GM12878 (cell line): ENCODE measurements around the gene RAB44. TPM values are rescaled to one million over a fixed set of nuclear protein-coding genes. Genes with fewer than 3 reads are reported as not detected.

Source experiments
- ATAC-seq: fragments of 200-7000 bp; cut with Tn5 transposase; 3 replicates; pipeline ENCODE4 v1.9.1; 2020; ENCODE audit warnings: mild to moderate bottlenecking, moderate library complexity
- BruUV-seq: library from RNA; stranded (reverse); fragments of 400-500 nt; replicated peaks from 2 replicates; lab custom pipeline; 2021; lab: Mats Ljungman, UMichigan
- CTCF ChIA-PET: fragments of 300-600 bp; sonication (Branson Sonifier 250); formaldehyde crosslinking; extraction: SDS; loops from one replicate; lab custom pipeline; 2021; ENCODE audit warnings: inconsistent platforms; lab: Yijun Ruan, JAX
- POLR2A ChIA-PET: fragments of 350-600 bp; formaldehyde crosslinking; extraction: SDS; loops from one replicate; lab custom pipeline; 2021; ENCODE audit warnings: inconsistent platforms; lab: Charles Lee
- RAD21 ChIA-PET: fragments of 300-600 bp; sonication (Branson Sonifier 250); formaldehyde crosslinking; loops from one replicate; lab custom pipeline; 2023; ENCODE audit warnings: antibody characterized with exemption; ENCODE audit not compliant: unreplicated experiment; lab: Charles Lee
- SMC1A ChIA-PET: fragments of 300-600 bp; sonication (Branson Sonifier 250); formaldehyde crosslinking; loops from one replicate; lab custom pipeline; 2023; ENCODE audit not compliant: unreplicated experiment, uncharacterized antibody; lab: Charles Lee
- DNase-seq: peaks from one replicate; pipeline ENCODE4 v3.0.0-alpha.2; 2011; ENCODE audit warnings: low read depth, low spot score
- FAIRE-seq: peaks from 3 replicates; lab custom pipeline; 2011; peaks lifted over from hg19 to GRCh38; lab: Jason Lieb, UNC
- H2AFZ ChIP-seq: 2 replicates; pipeline ENCODE4 v1.6.0; 2011; ENCODE audit warnings: low read depth, low read length, control low read depth; ENCODE audit not compliant: control insufficient read depth
- H3K27ac ChIP-seq: 2 replicates; pipeline ENCODE4 v1.5.1; 2011; ENCODE audit warnings: control low read depth; ENCODE audit not compliant: control insufficient read depth, insufficient read depth
- H3K27me3 ChIP-seq, 2 experiments: replicated peaks in 1 of 2; 2 replicates each; pipeline versions ENCODE4 v1.6.0 to v1.6.1; 2011; ENCODE audit warnings: low read length in 1 of 2; ENCODE audit not compliant: control insufficient read depth in 2 of 2, insufficient read depth in 2 of 2
- H3K36me3 ChIP-seq, 2 experiments: 2 replicates each; pipeline ENCODE4 v1.5.1; 2011; ENCODE audit warnings: low read length in 1 of 2; ENCODE audit not compliant: control insufficient read depth in 2 of 2, insufficient read depth in 2 of 2
- H3K4me1 ChIP-seq: 2 replicates; pipeline ENCODE4 v1.6.1; 2011; ENCODE audit warnings: mild to moderate bottlenecking, low read length, moderate library complexity, mixed read lengths; ENCODE audit not compliant: control insufficient read depth, insufficient read depth
- H3K4me2 ChIP-seq: 2 replicates; pipeline ENCODE4 v1.6.0; 2011; ENCODE audit warnings: control low read depth; ENCODE audit not compliant: control insufficient read depth, insufficient read depth
- H3K4me3 ChIP-seq: fragments of 200-600 bp; sonication (generic); 2 replicates; pipeline ENCODE4 v1.5.1; 2016
- H3K79me2 ChIP-seq: 2 replicates; pipeline ENCODE4 v1.6.0; 2011; ENCODE audit warnings: low read length; ENCODE audit not compliant: control insufficient read depth, insufficient read depth
- H3K9ac ChIP-seq: 2 replicates; pipeline ENCODE4 v1.8.0; 2011; ENCODE audit warnings: low read length, control low read depth, mixed read lengths; ENCODE audit not compliant: control insufficient read depth, insufficient read depth
- H3K9me3 ChIP-seq: replicated peaks from 3 replicates; pipeline ENCODE4 v1.5.1; 2011; ENCODE audit warnings: mild to moderate bottlenecking, low read length; ENCODE audit not compliant: control insufficient read depth, insufficient read depth
- H4K20me1 ChIP-seq: 2 replicates; pipeline ENCODE4 v1.6.0; 2011; ENCODE audit not compliant: control insufficient read depth, insufficient read depth
- NKRF ChIP-seq: fragments of 450-650 bp; conservative IDR thresholded peaks from 2 replicates; pipeline ENCODE4 v1.6.1; 2017; ENCODE audit warnings: mild to moderate bottlenecking, moderate library complexity
- SMAD5 ChIP-seq: IDR thresholded peaks from 2 replicates; pipeline ENCODE4 v1.6.1; 2016; ENCODE audit warnings: antibody characterized with exemption, low read depth
- ZBTB33 ChIP-seq: fragments of 450-650 bp; IDR thresholded peaks from 2 replicates; pipeline ENCODE4 v1.6.1; 2017; ENCODE audit warnings: mild to moderate bottlenecking
- ZNF217 ChIP-seq: fragments of 450-650 bp; IDR thresholded peaks from 2 replicates; pipeline ENCODE4 v1.6.1; 2017; ENCODE audit warnings: antibody characterized with exemption, mild to moderate bottlenecking
- WGBS: methylation state at CpG from one replicate; pipeline ENCODE4 v1.1.6; 2016; ENCODE audit warnings: low lambda C conversion rate; ENCODE audit not compliant: insufficient replicate concordance, insufficient coverage; ENCODE audit errors: missing lambda C conversion rate; 5-methylcytosine and 5-hydroxymethylcytosine counted together
- in situ Hi-C: fragments of 300-500 bp; cut with MboI; formaldehyde crosslinking; loops from 9 replicates; pipeline ENCODE4 v1.14.3; 2018; ENCODE audit warnings: mixed read lengths
- intact Hi-C: fragments of 100-400 bp; cut with micrococcal nuclease; formaldehyde crosslinking; loops from one replicate; pipeline ENCODE4 v1.14.2; 2022; ENCODE audit not compliant: unreplicated experiment
- polyA plus RNA-seq, 11 experiments: library from polyadenylated mRNA; depleted of rRNA in 4 of 11; unstranded in 6 of 11; stranded (reverse) in 5 of 11; fragments of >200 nt; fragmentation: Nextera tagmentation in 4 of 11; fragmentation: Illumina TruSeq in 1 of 11; extraction: Ambion mirVana in 4 of 11; extraction: Trizol in 1 of 11; gene quantifications; 1 replicate in 1 of 11; 2 replicates in 10 of 11; pipeline versions ENCODE4 v1.2.1 to v1.2.3, GENCODE V29; 2011 to 2016; ENCODE audit warnings: inconsistent platforms in 2 of 11, missing spikeins in 2 of 11, low read depth in 1 of 11
- total RNA-seq, 4 experiments: library from RNA; depleted of rRNA in 3 of 4; stranded (reverse); fragments of >200 nt in 3 of 4; fragmentation: Illumina TruSeq in 1 of 4; extraction: Trizol in 1 of 4; gene quantifications; 2 replicates each; pipeline versions ENCODE4 v1.2.1 to v1.2.3, GENCODE V29; 2013 to 2021
- TF ChIP-seq, protein P1 (sequence below): fragments of 450-650 bp; formaldehyde crosslinking; IDR thresholded peaks from 2 replicates; pipeline ENCODE4 v1.4.0; 2020; ENCODE audit warnings: mild to moderate bottlenecking, moderate library complexity

RAB44 gene
- total and polyA plus RNA-seq, 10 of the 15 experiments (the other 5 are each of a cell fraction or from before 2014, with no cell fraction given), result 0.01 to 0.08 (median 0.05) TPM; not detected in 2

DNA sequence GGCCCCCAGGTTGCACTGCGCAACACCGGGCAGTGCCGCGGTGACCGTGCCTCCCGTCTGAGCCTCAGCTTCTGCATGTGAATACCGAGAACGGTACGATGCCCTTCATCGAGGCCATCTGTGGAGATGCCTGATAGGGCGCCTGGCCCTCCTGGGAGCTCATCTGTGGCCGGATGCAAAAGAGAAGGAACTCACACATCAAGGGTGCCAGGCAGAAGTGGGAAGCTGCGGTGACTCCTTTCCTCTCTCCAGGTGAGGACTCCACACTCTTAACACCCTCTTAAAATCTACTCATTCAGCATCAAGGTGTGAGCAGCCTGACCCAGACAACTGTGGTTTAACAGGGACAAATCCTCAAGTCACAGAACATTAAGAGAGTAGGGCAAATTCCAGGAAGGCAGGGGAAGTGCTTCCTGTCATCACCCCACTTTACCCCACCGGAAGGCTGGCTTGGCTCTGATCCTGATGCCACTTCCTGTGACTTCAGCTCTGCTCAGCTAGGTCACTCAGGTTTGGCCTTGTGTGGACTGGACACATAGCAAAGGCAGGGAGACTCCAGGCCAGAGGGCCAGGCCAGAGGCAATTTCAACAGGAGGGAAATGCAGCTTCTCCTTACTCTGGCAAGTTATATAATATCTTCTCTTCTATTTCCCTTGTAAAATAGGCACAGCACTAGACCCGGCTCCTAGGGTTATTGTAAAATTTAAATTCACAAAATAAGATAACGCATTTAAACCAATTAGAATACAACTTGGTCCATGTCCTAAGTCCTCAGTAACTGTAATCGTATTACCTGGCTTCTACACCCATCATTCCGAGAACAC, 72.3 kb downstream of the RAB44 start:
- TF ChIP-seq, protein P1, sequence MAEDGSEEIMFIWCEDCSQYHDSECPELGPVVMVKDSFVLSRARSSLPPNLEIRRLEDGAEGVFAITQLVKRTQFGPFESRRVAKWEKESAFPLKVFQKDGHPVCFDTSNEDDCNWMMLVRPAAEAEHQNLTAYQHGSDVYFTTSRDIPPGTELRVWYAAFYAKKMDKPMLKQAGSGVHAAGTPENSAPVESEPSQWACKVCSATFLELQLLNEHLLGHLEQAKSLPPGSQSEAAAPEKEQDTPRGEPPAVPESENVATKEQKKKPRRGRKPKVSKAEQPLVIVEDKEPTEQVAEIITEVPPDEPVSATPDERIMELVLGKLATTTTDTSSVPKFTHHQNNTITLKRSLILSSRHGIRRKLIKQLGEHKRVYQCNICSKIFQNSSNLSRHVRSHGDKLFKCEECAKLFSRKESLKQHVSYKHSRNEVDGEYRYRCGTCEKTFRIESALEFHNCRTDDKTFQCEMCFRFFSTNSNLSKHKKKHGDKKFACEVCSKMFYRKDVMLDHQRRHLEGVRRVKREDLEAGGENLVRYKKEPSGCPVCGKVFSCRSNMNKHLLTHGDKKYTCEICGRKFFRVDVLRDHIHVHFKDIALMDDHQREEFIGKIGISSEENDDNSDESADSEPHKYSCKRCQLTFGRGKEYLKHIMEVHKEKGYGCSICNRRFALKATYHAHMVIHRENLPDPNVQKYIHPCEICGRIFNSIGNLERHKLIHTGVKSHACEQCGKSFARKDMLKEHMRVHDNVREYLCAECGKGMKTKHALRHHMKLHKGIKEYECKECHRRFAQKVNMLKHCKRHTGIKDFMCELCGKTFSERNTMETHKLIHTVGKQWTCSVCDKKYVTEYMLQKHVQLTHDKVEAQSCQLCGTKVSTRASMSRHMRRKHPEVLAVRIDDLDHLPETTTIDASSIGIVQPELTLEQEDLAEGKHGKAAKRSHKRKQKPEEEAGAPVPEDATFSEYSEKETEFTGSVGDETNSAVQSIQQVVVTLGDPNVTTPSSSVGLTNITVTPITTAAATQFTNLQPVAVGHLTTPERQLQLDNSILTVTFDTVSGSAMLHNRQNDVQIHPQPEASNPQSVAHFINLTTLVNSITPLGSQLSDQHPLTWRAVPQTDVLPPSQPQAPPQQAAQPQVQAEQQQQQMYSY (CRISPR knock-in tag), result no peak
- TF ChIP-seq ZNF217, result no peak
- TF ChIP-seq SMAD5, result no peak
- no peak for TF ChIP-seq NKRF
- no peak for TF ChIP-seq ZBTB33
- peak; percentile 65 for FAIRE-seq
- Histone ChIP-seq H3K36me3 (no peaks in the 10 kb centered on the region; a peak in 1 of 4 replicates), H3K9me3 (no peaks in the 10 kb centered on the region), H4K20me1 (no peaks in the 10 kb centered on the region), H3K4me2 (no peak overlapping the region), H3K9ac (no peak overlapping the region), H3K4me3 (no peak overlapping the region), H3K27ac (no peak overlapping the region), H2AFZ (peak overlapping the region; percentile 13), H3K4me1 (peaks cover 17% of the 10 kb centered on the region), H3K79me2 (no peaks in the 10 kb centered on the region), H3K27me3 (no peaks in the 10 kb centered on the region)
- intact Hi-C loops (loop anchor here (10.0 kb wide), 1 partner anchor 405 kb away; the partner anchor contains the start of gene PIM1), in situ Hi-C loops (loop anchor here (5.0 to 10.0 kb wide), 3 partner anchors 242 to 442 kb away; partner anchors contain the start of gene PIM1)
- ATAC-seq, result no peak
- RAD21 ChIA-PET, result interaction anchor here (1.0 to 7.2 kb wide), 5 partner anchors 9 to 248 kb away, joined by 4 to 102 read pairs (median 6); no protein-coding TSS in a partner anchor
- DNase-seq, result no peak
- POLR2A ChIA-PET, result no interaction called here
- WGBS, result 60% methylated on average over 18 of the region's 18 CpGs
- no TSS peak for BruUV-seq
- CTCF ChIA-PET, result interaction anchor here (0.9 to 15.9 kb wide), 8 partner anchors 11 to 440 kb away, joined by 3 to 330 read pairs (median 9); no protein-coding TSS in a partner anchor
- SMC1A ChIA-PET, result interaction anchor here (0.5 to 9.7 kb wide), 8 partner anchors 9 to 437 kb away, joined by 3 to 120 read pairs (median 8); no protein-coding TSS in a partner anchor
